NCI-H524 (cell line): ENCODE measurements around the gene FGGY.

Source experiments
- DNase-seq, 2 experiments: peaks; one replicate each; lab custom pipeline; 2025; lab: John Stamatoyannopoulos, UW

The FGGY gene

GRCh38 chr1:59680044-59680443, 383.1 kb downstream of the FGGY start:
- DNase-seq: peak; percentile 49 to 88

- DNase-seq: peak in 1 of 2 experiments; percentile 32
These were observed 385.6 kb downstream of the FGGY start for GRCh38 chr1:59682396-59683080.

GRCh38 chr1:59683197-59683596, 386.3 kb downstream of the FGGY start:
- no peak for DNase-seq

- DNase-seq: no peak
These were observed 387.8 kb downstream of the FGGY start for GRCh38 chr1:59684698-59685097.

- DNase-seq: no peak
These were observed 388.2 kb downstream of the FGGY start for GRCh38 chr1:59685101-59685500.

GRCh38 chr1:59685666-59686065, 388.8 kb downstream of the FGGY start:
- DNase-seq: peak; percentile 58 to 74

GRCh38 chr1:59686170-59686569, 389.3 kb downstream of the FGGY start:
- peak; percentile 82 to 94 for DNase-seq

- DNase-seq: no peak
These were observed 389.7 kb downstream of the FGGY start for GRCh38 chr1:59686574-59686973.

- peak; percentile 77 to 90 for DNase-seq
These were observed 390.2 kb downstream of the FGGY start for GRCh38 chr1:59687081-59687480.

- no peak for DNase-seq
These were observed 392.1 kb downstream of the FGGY start for GRCh38 chr1:59688976-59689375.

GRCh38 chr1:59689730-59690129, 392.8 kb downstream of the FGGY start:
- DNase-seq: no peak

GRCh38 chr1:59690171-59690930, 393.5 kb downstream of the FGGY start:
- DNase-seq: peak in 1 of 2 experiments; percentile 47

- peak; percentile 55 to 89 for DNase-seq
These were observed 394.4 kb downstream of the FGGY start for GRCh38 chr1:59691261-59691660.

- DNase-seq: peak; percentile 77 to 93
These were observed 395.7 kb downstream of the FGGY start for GRCh38 chr1:59692591-59692990.

- no peak for DNase-seq
These were observed 396.5 kb downstream of the FGGY start for GRCh38 chr1:59693406-59693805.

GRCh38 chr1:59695252-59695651, 398.4 kb downstream of the FGGY start:
- no peak for DNase-seq

- no peak for DNase-seq
These were observed 399.7 kb downstream of the FGGY start for GRCh38 chr1:59696421-59697115.

- no peak for DNase-seq
These were observed 400.4 kb downstream of the FGGY start for GRCh38 chr1:59697150-59697800.

- no peak for DNase-seq
These were observed 401.5 kb downstream of the FGGY start for GRCh38 chr1:59698386-59698785.

- peak in 1 of 2 experiments; percentile 48 for DNase-seq
These were observed 402.4 kb downstream of the FGGY start for GRCh38 chr1:59699227-59699847.

GRCh38 chr1:59701376-59701775, 404.5 kb downstream of the FGGY start:
- DNase-seq: no peak
